H9 (cell line): ENCODE data around the gene ARF1. TPM values are rescaled to one million over a fixed set of nuclear protein-coding genes. Genes with fewer than 3 reads are reported as not detected.

Source experiments
- DNase-seq: peaks from one replicate; pipeline ENCODE4 v3.0.0-alpha.2; 2017
- H2AFZ ChIP-seq: one replicate; pipeline ENCODE4 v1.6.1; 2013; ENCODE audit warnings: mild to moderate bottlenecking, low read length, control low read depth, moderate library complexity
- H2AK5ac ChIP-seq: 2 replicates; pipeline ENCODE4 v1.6.1; 2013; ENCODE audit warnings: low read length, control low read depth, mixed read lengths; ENCODE audit not compliant: insufficient read length
- H2BK120ac ChIP-seq: one replicate; pipeline ENCODE4 v1.6.1; 2013; ENCODE audit warnings: low read depth, mild to moderate bottlenecking, low read length, control low read depth, inconsistent platforms; ENCODE audit not compliant: poor library complexity, severe bottlenecking
- H2BK12ac ChIP-seq: 2 replicates; pipeline ENCODE4 v1.6.1; 2013; ENCODE audit warnings: low read length, control low read depth, mixed read lengths, low read depth; ENCODE audit not compliant: insufficient read length
- H2BK15ac ChIP-seq: 2 replicates; pipeline ENCODE4 v1.6.1; 2013; ENCODE audit warnings: low read depth, low read length, control low read depth
- H2BK20ac ChIP-seq: one replicate; pipeline ENCODE4 v1.6.1; 2013; ENCODE audit warnings: low read depth, mild to moderate bottlenecking, low read length, control low read depth, inconsistent platforms; ENCODE audit not compliant: poor library complexity, severe bottlenecking
- H2BK5ac ChIP-seq: 2 replicates; pipeline ENCODE4 v1.6.1; 2013; ENCODE audit warnings: low read length, control low read depth, mixed read lengths; ENCODE audit not compliant: insufficient read length
- H3K14ac ChIP-seq: 2 replicates; pipeline ENCODE4 v1.6.1; 2013; ENCODE audit warnings: low read length, control low read depth; ENCODE audit not compliant: insufficient read depth
- H3K18ac ChIP-seq: 2 replicates; pipeline ENCODE4 v1.6.1; 2013; ENCODE audit warnings: low read depth, mild to moderate bottlenecking, mixed read lengths, low read length, control low read depth; ENCODE audit not compliant: insufficient read length
- H3K23ac ChIP-seq: 2 replicates; pipeline ENCODE4 v1.6.1; 2013; ENCODE audit warnings: low read length, control low read depth, mixed read lengths, low read depth; ENCODE audit not compliant: insufficient read length
- H3K23me2 ChIP-seq: 2 replicates; pipeline ENCODE4 v1.6.1; 2013; ENCODE audit warnings: low read depth, mild to moderate bottlenecking, mixed read lengths, low read length, control low read depth; ENCODE audit not compliant: insufficient read length, poor library complexity, severe bottlenecking
- H3K27ac ChIP-seq: 2 replicates; pipeline ENCODE4 v1.5.1; 2013; ENCODE audit warnings: low read length, control low read depth, mixed read lengths, low read depth; ENCODE audit not compliant: insufficient read length
- H3K27me3 ChIP-seq: 2 replicates; pipeline ENCODE4 v1.6.1; 2013; ENCODE audit warnings: low read length, control low read depth, inconsistent platforms; ENCODE audit not compliant: insufficient read depth
- H3K4ac ChIP-seq: 2 replicates; pipeline ENCODE4 v1.6.1; 2013; ENCODE audit warnings: low read depth, mild to moderate bottlenecking, control low read depth, inconsistent platforms, low read length, moderate library complexity
- H3K4me1 ChIP-seq: 2 replicates; pipeline ENCODE4 v1.6.1; 2013; ENCODE audit warnings: low read length, control low read depth, inconsistent platforms; ENCODE audit not compliant: insufficient read depth
- H3K4me2 ChIP-seq: 2 replicates; pipeline ENCODE4 v1.6.1; 2013; ENCODE audit warnings: low read length, control low read depth, mixed read lengths; ENCODE audit not compliant: insufficient read length, insufficient read depth
- H3K56ac ChIP-seq: 2 replicates; pipeline ENCODE4 v1.6.1; 2013; ENCODE audit warnings: low read depth, mild to moderate bottlenecking, mixed read lengths, low read length, control low read depth; ENCODE audit not compliant: insufficient read length
- H3K79me1 ChIP-seq: 2 replicates; pipeline ENCODE4 v1.6.1; 2013; ENCODE audit warnings: low read depth, mild to moderate bottlenecking, moderate library complexity, low read length, control low read depth, inconsistent platforms; ENCODE audit not compliant: insufficient read depth, poor library complexity, severe bottlenecking
- H3K79me2 ChIP-seq: 2 replicates; pipeline ENCODE4 v1.6.1; 2013; ENCODE audit warnings: low read length, control low read depth, inconsistent platforms; ENCODE audit not compliant: insufficient read depth
- H3K9ac ChIP-seq: 2 replicates; pipeline ENCODE4 v1.6.1; 2013; ENCODE audit warnings: low read length, control low read depth, mixed read lengths; ENCODE audit not compliant: insufficient read length; ENCODE audit errors: extremely low read depth
- H3K9me3 ChIP-seq: one replicate; pipeline ENCODE4 v1.6.1; 2013; ENCODE audit warnings: low read depth, low read length, inconsistent platforms; ENCODE audit not compliant: control insufficient read depth
- H3T11ph ChIP-seq: one replicate; pipeline ENCODE4 v1.6.1; 2013; ENCODE audit warnings: mild to moderate bottlenecking, low read length, control low read depth, inconsistent platforms
- H4K20me1 ChIP-seq: one replicate; pipeline ENCODE4 v1.6.1; 2013; ENCODE audit not compliant: control insufficient read depth, insufficient read length, insufficient read depth
- H4K5ac ChIP-seq: 2 replicates; pipeline ENCODE4 v1.6.1; 2013; ENCODE audit warnings: low read depth, mild to moderate bottlenecking, mixed read lengths, low read length, control low read depth; ENCODE audit not compliant: insufficient read length
- H4K8ac ChIP-seq: replicated peaks from 2 replicates; pipeline ENCODE4 v1.6.1; 2013; ENCODE audit warnings: low read length, control low read depth, mixed read lengths, low read depth; ENCODE audit not compliant: insufficient read length
- H4K91ac ChIP-seq: 2 replicates; pipeline ENCODE4 v1.6.1; 2013; ENCODE audit warnings: low read depth, mild to moderate bottlenecking, moderate library complexity, mixed read lengths, low read length, control low read depth; ENCODE audit not compliant: insufficient read length
- H3K27ac Mint-ChIP-seq, 3 experiments: 2 replicates in 2 of 3; 3 replicates in 1 of 3; pipeline ENCODE4 v1.8.0; 2020 to 2021; ENCODE audit warnings: mixed read lengths in 3 of 3, mild to moderate bottlenecking in 1 of 3, moderate library complexity in 1 of 3
- H3K27me3 Mint-ChIP-seq: 2 replicates; pipeline ENCODE4 v1.8.0; 2021; ENCODE audit warnings: low read depth, mild to moderate bottlenecking, moderate library complexity, mixed read lengths
- H3K36me3 Mint-ChIP-seq, 3 experiments: 2 replicates in 2 of 3; 3 replicates in 1 of 3; pipeline ENCODE4 v1.8.0; 2020 to 2021; ENCODE audit warnings: low read depth in 3 of 3, mixed read lengths in 3 of 3; ENCODE audit not compliant: insufficient read depth in 1 of 3
- H3K4me1 Mint-ChIP-seq, 2 experiments: 2 replicates each; pipeline ENCODE4 v1.8.0; 2020; ENCODE audit warnings: mixed read lengths in 2 of 2
- H3K4me3 Mint-ChIP-seq, 2 experiments: 2 replicates in 1 of 2; 3 replicates in 1 of 2; pipeline ENCODE4 v1.8.0; 2020 to 2021; ENCODE audit warnings: mild to moderate bottlenecking in 2 of 2, mixed read lengths in 2 of 2, moderate library complexity in 1 of 2
- H3K9me3 Mint-ChIP-seq, 2 experiments: 2 replicates in 1 of 2; 3 replicates in 1 of 2; pipeline ENCODE4 v1.8.0; 2020; ENCODE audit warnings: mild to moderate bottlenecking in 2 of 2, mixed read lengths in 2 of 2, moderate library complexity in 1 of 2
- CTCF ChIP-seq: fragments of 200-600 bp; sonication (generic); conservative IDR thresholded peaks from 3 replicates; pipeline ENCODE4 v1.8.0; 2021; ENCODE audit warnings: antibody characterized with exemption, mild to moderate bottlenecking
- WGBS: extraction: QIAGEN DNeasy Blood & Tissue Kit; methylation state at CpG from one replicate; pipeline ENCODE4 v1.1.7; 2013; ENCODE audit warnings: missing lambda C conversion rate, low lambda C conversion rate, mixed read lengths; ENCODE audit not compliant: insufficient read length; ENCODE audit errors: extremely low coverage; 5-methylcytosine and 5-hydroxymethylcytosine counted together
- total RNA-seq: library from RNA; stranded (reverse); gene quantifications from 2 replicates; pipeline ENCODE4 v1.2.1, GENCODE V29; 2021

The ARF1 gene
- total RNA-seq, 1 experiment from 2014 or later, result 258 TPM

- peaks cover 19% of the 10 kb centered on the region for H3K23me2 ChIP-seq
- no peak overlapping the region for H3K18ac ChIP-seq
- H3T11ph ChIP-seq, result no peak overlapping the region
- no peak overlapping the region for H3K14ac ChIP-seq
- no peak overlapping the region for H3K4me3 Mint-ChIP-seq
- no peak overlapping the region for H3K27ac Mint-ChIP-seq
- H2AFZ ChIP-seq, result no peak overlapping the region
- no peak overlapping the region for H2BK12ac ChIP-seq
- H3K56ac ChIP-seq, result no peak overlapping the region
- no peak overlapping the region for H2BK120ac ChIP-seq
- H3K9ac ChIP-seq, result no peak overlapping the region
- no peak overlapping the region for H2BK15ac ChIP-seq
- H3K27me3 ChIP-seq, result peaks cover 43% of the 10 kb centered on the region
- H3K9me3 Mint-ChIP-seq, result peaks cover 2 to 3% of the 10 kb centered on the region in 2 experiments; a peak in 3 of 5 replicates
- peaks cover 93% of the 10 kb centered on the region for H3K27me3 Mint-ChIP-seq
- no peak overlapping the region for H3K4me2 ChIP-seq
- H4K8ac ChIP-seq, result no peak overlapping the region
- H3K4me1 Mint-ChIP-seq, result peaks cover 5 to 7% of the 10 kb centered on the region in 2 experiments; a peak in 3 of 4 replicates
- no peak overlapping the region for H3K27ac ChIP-seq
- no peak overlapping the region for H2AK5ac ChIP-seq
- WGBS, result no CpG with 5 or more reads among the region's 4 CpGs
- no peaks in the 10 kb centered on the region for H3K9me3 ChIP-seq
- H3K4ac ChIP-seq, result no peak overlapping the region
- no peaks in the 10 kb centered on the region for H4K20me1 ChIP-seq
- TF ChIP-seq CTCF, result no peak
- no peak overlapping the region for H2BK5ac ChIP-seq
- no peaks in the 10 kb centered on the region for H3K79me2 ChIP-seq
- no peak overlapping the region for H4K91ac ChIP-seq
- H3K36me3 Mint-ChIP-seq, result no peaks in the 10 kb centered on the region; a peak in 1 of 7 replicates
- H4K5ac ChIP-seq, result no peak overlapping the region
- no peak for DNase-seq
- no peaks in the 10 kb centered on the region for H3K4me1 ChIP-seq
- no peak overlapping the region for H2BK20ac ChIP-seq
- H3K79me1 ChIP-seq, result no peaks in the 10 kb centered on the region
- no peak overlapping the region for H3K23ac ChIP-seq
These were observed 19.7 kb upstream of the ARF1 start for GRCh38 chr1:228062812-228063211.
